BJ (cell line): ENCODE data around the gene DUSP18. TPM values are rescaled to one million over a fixed set of nuclear protein-coding genes. Genes with fewer than 3 reads are reported as not detected.

Experiments used
- CTCF ChIA-PET: fragments of 350-600 bp; formaldehyde crosslinking; extraction: SDS; loops from one replicate; lab custom pipeline; 2021; ENCODE audit warnings: antibody characterized with exemption, inconsistent platforms; lab: Yijun Ruan, JAX
- POLR2A ChIA-PET: fragments of 300-600 bp; sonication (Branson Sonifier 250); formaldehyde crosslinking; extraction: SDS; loops from one replicate; lab custom pipeline; 2021; ENCODE audit warnings: antibody characterized with exemption; lab: Charles Lee
- DNase-seq: peaks from one replicate; pipeline ENCODE4 v3.0.0-alpha.2; 2011; ENCODE audit warnings: low read depth
- H3K27me3 ChIP-seq: 2 replicates; pipeline ENCODE4 v1.6.0; 2011; ENCODE audit warnings: low read length; ENCODE audit not compliant: control insufficient read depth, insufficient read depth
- H3K36me3 ChIP-seq: 2 replicates; pipeline ENCODE4 v1.5.1; 2011; ENCODE audit warnings: low read length; ENCODE audit not compliant: control insufficient read depth, insufficient read depth
- H3K4me3 ChIP-seq: 2 replicates; pipeline ENCODE4 v1.5.1; 2011; ENCODE audit warnings: low read depth, mild to moderate bottlenecking, control low read depth, low read length
- CTCF ChIP-seq: IDR thresholded peaks from 2 replicates; pipeline ENCODE4 v1.5.1; 2011; ENCODE audit warnings: low read depth, mild to moderate bottlenecking, control low read depth, inconsistent platforms, low read length, moderate library complexity; ENCODE audit not compliant: insufficient read depth
- polyA plus RNA-seq: library from polyadenylated mRNA; depleted of rRNA; stranded (reverse); fragments of >200 nt; gene quantifications from 2 replicates; pipeline ENCODE4 v1.2.3, GENCODE V29; 2011

The DUSP18 gene
- polyA plus RNA-seq, 1 experiment, result 18.6 TPM

- no peak for DNase-seq
- Histone ChIP-seq H3K27me3 (no peaks in the 10 kb centered on the region), H3K36me3 (no peaks in the 10 kb centered on the region), H3K4me3 (no peak overlapping the region)
- no peak for TF ChIP-seq CTCF
- ChIA-PET CTCF (interaction anchor here (1.7 kb wide), 1 partner anchor 21 kb away, joined by 5 read pairs; no protein-coding TSS in a partner anchor), POLR2A (interaction anchor here (0.6 to 0.7 kb wide), 2 partner anchors 14 to 50 kb away, joined by 3 read pairs; no protein-coding TSS in a partner anchor)
These were observed 12.1 kb downstream of the DUSP18 start for GRCh38 chr22:30655532-30655931.

GRCh38 chr22:30654361-30654760, 13.3 kb downstream of the DUSP18 start:
- ChIA-PET CTCF (interaction anchor here (0.6 to 1.7 kb wide), 3 partner anchors 13 to 23 kb away, joined by 3 to 5 read pairs (median 4); partner anchors contain the start of gene DUSP18), POLR2A (no interaction called here)
- Histone ChIP-seq H3K27me3 (no peaks in the 10 kb centered on the region), H3K36me3 (no peaks in the 10 kb centered on the region), H3K4me3 (no peak overlapping the region)
- no peak for DNase-seq
- no peak for TF ChIP-seq CTCF

- Histone ChIP-seq H3K4me3 (no peak overlapping the region), H3K36me3 (no peaks in the 10 kb centered on the region), H3K27me3 (no peaks in the 10 kb centered on the region)
- CTCF ChIA-PET, result interaction anchor here (0.6 kb wide), 1 partner anchor 9 kb away, joined by 4 read pairs; no protein-coding TSS in a partner anchor
- POLR2A ChIA-PET, result no interaction called here
- no peak for DNase-seq
- no peak for TF ChIP-seq CTCF
These were observed 14.8 kb downstream of the DUSP18 start for GRCh38 chr22:30652852-30653251.

- ChIA-PET POLR2A (no interaction called here), CTCF (interaction anchor here (1.2 to 1.5 kb wide), 2 partner anchors 16 to 105 kb away, joined by 3 to 5 read pairs; partner anchors contain the start of gene SLC35E4)
- no peak overlapping the region for H3K4me3 ChIP-seq
- no peak for DNase-seq
- no peaks in the 10 kb centered on the region for H3K27me3 ChIP-seq
- H3K36me3 ChIP-seq, result no peaks in the 10 kb centered on the region; the same call in 1 of the 2 replicates
- TF ChIP-seq CTCF, result no peak
These were observed 17.1 kb downstream of the DUSP18 start for GRCh38 chr22:30650508-30651116.

- TF ChIP-seq CTCF, result no peak
- H3K4me3 ChIP-seq, result no peak overlapping the region
- no peaks in the 10 kb centered on the region; the same call in 1 of the 2 replicates for H3K36me3 ChIP-seq
- ChIA-PET POLR2A (no interaction called here), CTCF (interaction anchor here (0.6 to 1.7 kb wide), 3 partner anchors 15 to 740 kb away, joined by 3 to 10 read pairs (median 4); partner anchors contain the start of gene SLC35E4)
- H3K27me3 ChIP-seq, result no peaks in the 10 kb centered on the region
- no peak for DNase-seq
These were observed 18.2 kb downstream of the DUSP18 start for GRCh38 chr22:30649430-30650007.
